Measurements from ENCODE around the gene CCR4. TPM values are rescaled to one million over a fixed set of nuclear protein-coding genes. Genes with fewer than 3 reads are reported as not detected.

Gene CCR4
- total and polyA plus RNA-seq, 2 of the 8 experiments (the other 6 are each of a cell fraction or from before 2014, with no cell fraction given) = 0.11 to 0.15 TPM

DNA sequence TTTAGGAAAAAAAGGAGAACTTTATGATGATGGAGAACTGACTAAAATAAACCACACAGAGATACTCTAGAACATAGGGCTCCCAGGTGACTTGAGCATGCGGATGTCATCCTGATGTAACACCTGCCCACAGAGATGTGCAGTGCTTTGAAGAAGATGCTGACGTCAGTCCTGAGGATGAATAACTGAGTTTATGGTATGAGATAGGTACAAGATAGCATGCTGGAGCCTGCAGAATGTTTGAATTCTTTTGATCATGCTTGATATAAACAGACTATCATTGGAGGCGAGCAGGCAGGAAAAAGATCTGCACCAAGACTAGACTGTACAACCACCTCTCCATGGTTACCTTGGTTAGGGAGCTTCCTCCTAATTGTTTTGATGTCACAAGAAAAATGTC lies 12.4 kb downstream of the CCR4 start:
- Histone ChIP-seq H3K23me2 (ENCODE audit: low read depth, low read length) (no peaks in the 10 kb centered on the region), H2AK5ac (ENCODE audit: low read depth, low read length) (no peak overlapping the region), H3K18ac (ENCODE audit: extremely low read depth, low read length) (no peak overlapping the region), H2BK5ac (ENCODE audit: low read depth, low read length) (no peak overlapping the region), H3K79me2 (ENCODE audit: control insufficient read depth in 1 of 2, insufficient read depth in 2 of 2, low read length in 2 of 2) (no peaks in the 10 kb centered on the region), H2BK120ac (replicated peaks; ENCODE audit: low read depth, low read length) (no peak overlapping the region), H3K79me1 (ENCODE audit: low read depth, low read length) (no peaks in the 10 kb centered on the region), H3K4me2 (ENCODE audit: insufficient read depth in 1 of 2, low read depth in 2 of 2, low read length in 2 of 2) (no peak overlapping the region), H3K27ac (ENCODE audit: low read depth, low read length) (no peak overlapping the region), H2AFZ (ENCODE audit: low read length) (no peak overlapping the region), H3K56ac (replicated peaks; ENCODE audit: insufficient read length, low read depth, low read length) (no peak overlapping the region), H3K23ac (ENCODE audit: insufficient read length) (no peak overlapping the region), H3K9ac (replicated peaks in 1 of 4; ENCODE audit: extremely low read depth in 1 of 4, low read depth in 3 of 4, low read length in 3 of 4) (no peak overlapping the region), H3K4me1 (replicated peaks in 1 of 4; ENCODE audit: control insufficient read depth in 3 of 4, insufficient read depth in 4 of 4, low read length in 3 of 4) (peaks cover 0 to 2% (median 0%) of the 10 kb centered on the region in 4 experiments; a peak in 3 of 7 replicates), H3K14ac (ENCODE audit: insufficient read length) (no peak overlapping the region), H3K4ac (replicated peaks; ENCODE audit: insufficient read length, low read depth, low read length) (no peak overlapping the region), H2BK20ac (ENCODE audit: low read length) (no peak overlapping the region), H4K91ac (replicated peaks; ENCODE audit: insufficient read length, low read length) (no peak overlapping the region), H3K27me3 (replicated peaks in 1 of 4; ENCODE audit: control insufficient read depth in 3 of 4, extremely low read depth in 1 of 4, insufficient read depth in 3 of 4, low read length in 3 of 4) (no peaks in the 10 kb centered on the region), H2BK12ac (ENCODE audit: low read depth, low read length) (no peak overlapping the region), H3K4me3 (ENCODE audit: extremely low read depth in 1 of 4, insufficient read depth in 2 of 4, low read depth in 3 of 4, low read length in 4 of 4) (no peak overlapping the region), H4K20me1 (replicated peaks in 1 of 2; ENCODE audit: control insufficient read depth in 1 of 2, insufficient read depth in 2 of 2, low read length in 2 of 2) (no peaks in the 10 kb centered on the region), H4K8ac (ENCODE audit: extremely low read depth, insufficient read depth, low read length) (no peak overlapping the region), H3K36me3 (ENCODE audit: control insufficient read depth in 2 of 4, insufficient read depth in 4 of 4, low read length in 3 of 4) (no peaks in the 10 kb centered on the region), H2BK15ac (ENCODE audit: low read length) (no peak overlapping the region), H3K9me3 (ENCODE audit: insufficient read depth in 2 of 2, low read depth in 1 of 2, low read length in 1 of 2) (peaks cover 15 to 18% of the 10 kb centered on the region in 2 experiments), H4K5ac (ENCODE audit: insufficient read length, low read depth, low read length) (no peak overlapping the region)
- 87% methylated on average over 3 of the region's 3 CpGs; no CpG with 5 or more reads in 1 of the 2 experiments for WGBS, 2 experiments (ENCODE audit: extremely low coverage in 1 of 2, insufficient coverage in 1 of 2, insufficient read length in 1 of 2, insufficient replicate concordance in 2 of 2, low coverage in 1 of 2, low lambda C conversion rate in 2 of 2, missing lambda C conversion rate in 1 of 2)
- ChIA-PET CTCF (ENCODE audit: partially characterized antibody) (interaction anchor here (5.9 kb wide), 1 partner anchor 16 kb away, joined by 34 read pairs; no protein-coding TSS in a partner anchor), POLR2A (ENCODE audit: partially characterized antibody) (no interaction called here)
- FAIRE-seq (no peak), DNase-seq (ENCODE audit: low read depth in 1 of 2, low spot score in 2 of 2) (no peak)
- TF ChIP-seq RBBP5 (IDR thresholded peaks at IDR 0.05; ENCODE audit: borderline replicate concordance, low read depth, low read length) (no peak), POU5F1 (IDR thresholded peaks at IDR 0.05; ENCODE audit: low read depth, low read length) (no peak), RXRA (IDR thresholded peaks at IDR 0.05; ENCODE audit: insufficient read depth, low read depth, low read length) (no peak), BRCA1 (IDR thresholded peaks at IDR 0.05; ENCODE audit: low read depth, low read length) (no peak), SAP30 (IDR thresholded peaks at IDR 0.05; ENCODE audit: insufficient read depth, insufficient replicate concordance, low read length) (no peak), SRF (IDR thresholded peaks at IDR 0.05; ENCODE audit: low read depth, low read length) (no peak), CTCF (IDR thresholded peaks at IDR 0.05; ENCODE audit: control extremely low read depth in 1 of 3, insufficient read depth in 1 of 3, low read depth in 1 of 3, low read length in 3 of 3) (no peak), GABPA (IDR thresholded peaks at IDR 0.05; ENCODE audit: borderline replicate concordance, insufficient read depth, low read length) (no peak), JUN (IDR thresholded peaks at IDR 0.05; ENCODE audit: low read depth, low read length) (no peak), EZH2 (IDR thresholded peaks at IDR 0.05; ENCODE audit: low read depth, low read length, severe bottlenecking) (no peak), CHD1 (IDR thresholded peaks at IDR 0.05; ENCODE audit: low read depth, low read length) (no peak), SIRT6 (IDR thresholded peaks at IDR 0.05; ENCODE audit: low read length) (no peak)

All from H1 (cell line).